CD1c-positive myeloid dendritic cell (primary cell): ENCODE results near the gene CDC40.
"Not testable (repeated sequence)": the region's sequence is repeated elsewhere in the genome, so short reads cannot be mapped to it uniquely, and the experiment has no call there.

Experiments
- DNase-seq: peaks from one replicate; pipeline ENCODE4 v3.0.0-alpha.2; 2016; ENCODE audit errors: extremely low spot score

CDC40 gene

GRCh38 chr6:110201151-110201884 lies 21.1 kb downstream of the CDC40 start:
- DNase-seq = no peak

GRCh38 chr6:110207652-110208051 lies 27.4 kb downstream of the CDC40 start:
- DNase-seq = no peak

GRCh38 chr6:110211753-110212152 lies 31.5 kb downstream of the CDC40 start:
- DNase-seq = no peak

- no peak for DNase-seq
These were observed 34.1 kb downstream of the CDC40 start for GRCh38 chr6:110214338-110214737.

- no peak for DNase-seq
These were observed 35.9 kb downstream of the CDC40 start for GRCh38 chr6:110216140-110216539.

DNA sequence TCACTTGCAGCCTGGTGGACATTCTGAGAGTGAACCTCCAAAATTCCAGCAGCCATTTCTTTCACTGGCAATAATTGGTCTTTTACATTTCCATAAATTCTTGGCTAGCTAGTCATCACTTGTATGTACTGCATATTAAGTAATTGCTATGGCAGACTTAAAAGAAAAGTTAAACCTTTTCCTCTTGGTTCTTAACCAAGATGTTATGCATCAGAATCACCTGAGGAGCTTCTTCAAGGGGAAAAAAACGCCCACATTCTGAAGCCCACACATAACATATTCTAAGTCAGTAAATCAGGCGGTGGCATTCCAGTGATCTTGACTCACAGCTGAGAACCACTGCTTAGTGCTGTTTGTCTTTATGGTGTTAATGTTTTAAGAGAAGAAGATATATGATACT lies 37.0 kb downstream of the CDC40 start:
- no peak for DNase-seq

- DNase-seq = no peak
These were observed 41.5 kb downstream of the CDC40 start for GRCh38 chr6:110221738-110222137.

GRCh38 chr6:110226261-110226660 lies 46.0 kb downstream of the CDC40 start:
- DNase-seq = no peak

- DNase-seq = no peak
These were observed 52.2 kb downstream of the CDC40 start for GRCh38 chr6:110232450-110232849.

DNA sequence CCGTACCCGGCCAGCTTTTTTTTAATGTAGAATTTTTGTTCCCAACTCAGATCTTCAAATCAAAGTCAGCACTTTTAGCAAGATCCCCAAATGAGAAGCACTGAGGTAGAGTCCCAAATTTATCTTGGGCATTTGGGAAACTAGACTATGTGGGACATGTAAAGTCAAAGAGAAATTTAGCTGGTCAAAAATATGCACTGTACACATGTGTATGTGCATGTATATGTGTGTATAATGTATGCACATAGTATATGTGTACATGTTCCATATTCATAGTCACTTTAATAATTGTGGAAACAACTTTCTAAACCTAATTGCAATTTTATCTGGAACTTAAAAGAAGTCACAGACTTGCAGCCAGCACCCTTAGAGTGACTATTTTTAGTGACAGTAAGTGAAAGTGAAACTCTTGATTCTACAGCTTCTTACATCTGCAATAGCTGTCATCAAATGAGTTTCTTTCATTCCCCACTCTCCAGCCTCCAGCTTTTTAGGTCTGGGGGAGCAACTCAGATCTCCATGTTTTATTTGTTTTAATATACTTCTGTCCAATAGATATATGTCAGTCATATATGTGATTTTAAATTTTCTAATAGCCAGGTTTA lies 53.6 kb downstream of the CDC40 start:
- DNase-seq = peak; percentile 5

- not testable (repeated sequence) for DNase-seq
These were observed 55.8 kb downstream of the CDC40 start for GRCh38 chr6:110236007-110236406.

- no peak for DNase-seq
These were observed 59.5 kb downstream of the CDC40 start for GRCh38 chr6:110239526-110240274.

DNA sequence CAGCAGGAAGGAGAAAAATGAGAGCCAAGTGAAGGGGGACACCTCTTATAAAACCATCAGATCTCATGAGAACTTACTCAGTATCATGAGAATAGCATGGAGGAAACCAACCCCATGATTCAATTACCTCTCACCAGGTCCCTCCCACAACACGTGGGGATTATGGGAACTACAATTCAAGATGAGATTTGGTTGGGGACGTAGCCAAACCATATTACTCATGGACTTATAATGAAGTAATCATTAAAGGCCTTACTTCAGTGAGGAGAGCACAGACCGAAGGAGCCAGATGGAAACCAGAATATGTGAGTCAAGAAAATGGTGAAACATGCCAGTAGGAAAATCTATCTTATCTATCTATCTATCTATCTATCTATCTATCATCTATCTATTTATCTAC lies 64.4 kb downstream of the CDC40 start:
- DNase-seq = not testable (repeated sequence)

GRCh38 chr6:110246378-110246777 lies 66.2 kb downstream of the CDC40 start:
- DNase-seq = no peak

GRCh38 chr6:110246900-110247546 lies 66.8 kb downstream of the CDC40 start:
- DNase-seq = no peak

- DNase-seq = no peak
These were observed 69.8 kb downstream of the CDC40 start for GRCh38 chr6:110250058-110250457.

DNA sequence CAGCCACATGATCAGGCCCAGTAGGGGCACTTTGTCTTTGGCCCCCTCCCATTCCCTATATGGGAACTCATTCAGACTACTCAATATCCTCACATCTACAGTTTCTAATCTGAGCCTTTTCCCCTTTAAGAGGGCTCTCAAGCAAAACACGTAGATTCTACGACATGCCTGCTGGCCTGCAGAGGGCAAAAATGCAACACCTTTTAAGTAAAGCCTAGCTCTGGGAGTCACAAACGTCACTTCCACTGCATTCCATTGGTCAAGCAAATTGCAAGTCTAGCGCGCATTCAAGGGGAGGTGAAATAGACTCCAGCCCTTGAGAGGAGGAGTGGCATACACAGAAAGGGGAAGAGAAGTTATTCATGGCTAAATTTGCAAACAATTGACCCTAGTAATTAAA lies 70.6 kb downstream of the CDC40 start:
- DNase-seq = no peak

DNA sequence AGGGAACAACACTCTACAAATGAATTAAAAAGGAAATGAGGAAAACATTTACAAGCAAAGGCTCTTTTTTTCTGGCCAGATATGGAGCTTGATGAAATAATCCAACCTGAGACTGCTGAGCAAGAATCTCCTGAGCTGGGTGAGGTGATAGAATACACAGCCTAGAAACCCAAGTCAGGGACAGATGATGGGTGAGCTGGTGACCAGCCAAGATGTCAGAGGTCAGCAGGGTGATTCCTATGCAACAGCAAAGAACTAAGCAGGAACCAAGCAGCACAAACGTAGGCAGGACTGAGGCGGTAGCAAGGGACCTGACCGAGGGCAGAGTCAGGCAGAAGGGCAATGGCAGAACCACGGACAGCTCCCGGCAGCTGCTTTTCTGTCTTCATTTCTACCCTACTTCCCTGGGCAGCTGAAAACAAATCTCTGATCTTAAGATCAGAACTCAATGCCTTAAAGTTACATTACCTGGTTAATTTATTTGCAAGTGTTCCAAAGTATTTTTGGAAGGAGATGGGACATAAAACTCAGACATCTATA lies 75.1 kb downstream of the CDC40 start:
- DNase-seq = no peak

DNA sequence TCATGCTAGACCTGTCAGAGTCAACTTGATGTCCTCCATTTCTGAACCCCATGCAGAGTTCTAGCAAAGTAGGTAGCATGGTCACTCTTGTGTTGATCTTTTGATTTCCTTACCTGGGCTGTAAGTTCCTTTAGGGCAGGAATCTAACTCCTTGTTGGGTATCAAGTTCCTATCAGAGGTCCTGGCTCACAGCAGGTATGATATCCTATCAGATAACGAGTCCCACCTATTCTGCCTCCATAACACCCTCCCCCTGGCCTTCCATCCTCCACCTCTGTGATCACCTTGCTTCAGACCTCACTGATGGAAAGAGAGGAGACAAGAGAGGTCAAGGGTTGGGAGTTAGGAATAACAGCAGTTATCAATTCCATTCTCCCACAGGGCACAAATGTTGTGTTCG lies 76.1 kb downstream of the CDC40 start:
- no peak for DNase-seq

- no peak for DNase-seq
These were observed 85.0 kb downstream of the CDC40 start for GRCh38 chr6:110265273-110265672.

GRCh38 chr6:110266996-110267395 lies 86.8 kb downstream of the CDC40 start:
- no peak for DNase-seq

DNA sequence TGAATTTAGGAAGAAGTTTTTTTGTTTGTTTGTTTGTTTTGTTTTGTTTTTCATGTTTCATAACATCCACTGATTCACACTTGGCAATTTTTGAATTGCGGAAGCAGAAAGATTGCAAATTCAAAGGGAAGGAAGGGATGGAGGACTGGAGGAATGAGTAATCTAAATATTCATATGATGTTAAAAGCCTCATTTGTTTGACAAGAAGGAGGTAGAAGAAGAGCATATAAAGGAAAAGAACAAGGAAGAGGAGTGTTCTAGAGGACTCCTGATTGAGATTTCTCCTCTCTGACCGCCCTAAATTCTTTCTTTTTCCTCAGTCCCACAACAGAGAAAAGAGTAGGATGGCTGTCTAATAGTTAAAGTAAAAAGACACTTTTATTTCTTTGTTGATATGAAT lies 89.4 kb downstream of the CDC40 start:
- no peak for DNase-seq
